Measurements from ENCODE around the gene GABBR1. TPM values are rescaled to one million over a fixed set of nuclear protein-coding genes. Genes with fewer than 3 reads are reported as not detected.
A peak's percentile ranks its signal among the peaks of the same experiment; 100 is the strongest.

Gene GABBR1
- total RNA-seq, 1 experiment from 2014 or later = 146 TPM

- Histone ChIP-seq H3K27me3 (ENCODE audit: insufficient read depth, low read length) (no peaks in the 10 kb centered on the region), H3K14ac (ENCODE audit: insufficient read depth, low read length) (no peak overlapping the region), H4K20me1 (ENCODE audit: control insufficient read depth, insufficient read depth, insufficient read length) (no peaks in the 10 kb centered on the region), H4K5ac (ENCODE audit: insufficient read length, low read depth, low read length) (no peak overlapping the region), H3K79me2 (ENCODE audit: insufficient read depth, low read length) (no peaks in the 10 kb centered on the region), H3K4me2 (ENCODE audit: insufficient read depth, insufficient read length, low read length) (no peak overlapping the region), H2BK12ac (ENCODE audit: insufficient read length, low read depth, low read length) (no peak overlapping the region), H3K4me1 (ENCODE audit: insufficient read depth, low read length) (0 out of 2 replicates have a peak, but pooled peaks cover 3% of the 10 kb centered on the region), H3K4ac (ENCODE audit: low read depth, low read length) (no peak overlapping the region), H3K9me3 (ENCODE audit: control insufficient read depth, low read depth, low read length) (no peaks in the 10 kb centered on the region), H2AK5ac (ENCODE audit: insufficient read length, low read length) (no peak overlapping the region), H3K23me2 (ENCODE audit: insufficient read length, low read depth, low read length, poor library complexity, severe bottlenecking) (no peaks in the 10 kb centered on the region), H3K23ac (ENCODE audit: insufficient read length, low read depth, low read length) (no peak overlapping the region), H2AFZ (ENCODE audit: low read length) (no peak overlapping the region), H2BK120ac (ENCODE audit: low read depth, low read length, poor library complexity, severe bottlenecking) (no peak overlapping the region), H2BK5ac (ENCODE audit: insufficient read length, low read length) (no peak overlapping the region), H3K18ac (ENCODE audit: insufficient read length, low read depth, low read length) (no peak overlapping the region), H3K9ac (ENCODE audit: extremely low read depth, insufficient read length, low read length) (no peak overlapping the region), H2BK20ac (ENCODE audit: low read depth, low read length, poor library complexity, severe bottlenecking) (no peak overlapping the region), H4K91ac (ENCODE audit: insufficient read length, low read depth, low read length) (no peak overlapping the region), H3K56ac (ENCODE audit: insufficient read length, low read depth, low read length) (no peak overlapping the region), H3K79me1 (ENCODE audit: insufficient read depth, low read depth, low read length, poor library complexity, severe bottlenecking) (no peaks in the 10 kb centered on the region), H3K27ac (ENCODE audit: insufficient read length, low read depth, low read length) (no peak overlapping the region), H3T11ph (ENCODE audit: low read length) (no peak overlapping the region), H2BK15ac (ENCODE audit: low read depth, low read length) (no peak overlapping the region), H4K8ac (replicated peaks; ENCODE audit: insufficient read length, low read depth, low read length) (no peak overlapping the region)
- H3K27me3 Mint-ChIP-seq (ENCODE audit: low read depth) = no peaks in the 10 kb centered on the region; the same call in 1 of the 2 replicates
- no peak for DNase-seq
- no peak for TF ChIP-seq CTCF (conservative IDR thresholded peaks at IDR 0.05)
- H3K4me3 Mint-ChIP-seq = no peak overlapping the region
- peaks cover 16 to 24% of the 10 kb centered on the region in 2 experiments for H3K4me1 Mint-ChIP-seq
- no peaks in the 10 kb centered on the region; a peak in 1 of 5 replicates for H3K9me3 Mint-ChIP-seq
- peaks cover 7 to 27% (median 11%) of the 10 kb centered on the region in 3 experiments; a peak in 6 of 7 replicates for H3K36me3 Mint-ChIP-seq (ENCODE audit: insufficient read depth in 1 of 3, low read depth in 3 of 3)
- WGBS (ENCODE audit: extremely low coverage, insufficient read length, low lambda C conversion rate) = no CpG with 5 or more reads among the region's 6 CpGs
- peak overlapping the region in 2 of 3 experiments; percentile 53 to 85; a peak in 2 of 7 replicates for H3K27ac Mint-ChIP-seq
Measured at GRCh38 chr6:29596381-29596900, 36.5 kb downstream of the GABBR1 start.
